MCF 10A (cell line): Measurements from ENCODE around the gene SH3PXD2B. TPM values are rescaled to one million over a fixed set of nuclear protein-coding genes. Genes with fewer than 3 reads are reported as not detected.

Experiments used
- BruUV-seq: library from RNA; stranded (reverse); fragments of 400-500 nt; replicated peaks from 2 replicates; lab custom pipeline; 2021; lab: Mats Ljungman, UMichigan
- CTCF ChIA-PET: fragments of 300-600 bp; sonication (Branson Sonifier 250); formaldehyde crosslinking; extraction: SDS; loops from one replicate; lab custom pipeline; 2021; ENCODE audit warnings: antibody characterized with exemption, inconsistent platforms; lab: Yijun Ruan, JAX
- POLR2A ChIA-PET: fragments of 300-600, 350-650 bp; sonication (Branson Sonifier 250); formaldehyde crosslinking; extraction: SDS; loops from one replicate; lab custom pipeline; 2020; ENCODE audit warnings: antibody characterized with exemption, inconsistent platforms; lab: Yijun Ruan, JAX
- DNase-seq: peaks from one replicate; pipeline ENCODE4 v3.0.0-alpha.2; 2018; ENCODE audit not compliant: unreplicated experiment
- H3K27ac Mint-ChIP-seq: one replicate; pipeline ENCODE4 v1.8.0; 2022; ENCODE audit warnings: mild to moderate bottlenecking, low read depth, mixed read lengths; ENCODE audit not compliant: unreplicated experiment
- H3K27me3 Mint-ChIP-seq: one replicate; pipeline ENCODE4 v1.8.0; 2022; ENCODE audit warnings: mixed read lengths; ENCODE audit not compliant: insufficient read depth, unreplicated experiment
- H3K36me3 Mint-ChIP-seq: one replicate; pipeline ENCODE4 v1.8.0; 2022; ENCODE audit warnings: mild to moderate bottlenecking, moderate library complexity, mixed read lengths; ENCODE audit not compliant: insufficient read depth, unreplicated experiment
- H3K4me1 Mint-ChIP-seq: one replicate; pipeline ENCODE4 v1.8.0; 2022; ENCODE audit warnings: mixed read lengths; ENCODE audit not compliant: insufficient read depth, unreplicated experiment
- H3K4me3 Mint-ChIP-seq: one replicate; pipeline ENCODE4 v1.8.0; 2022; ENCODE audit warnings: mild to moderate bottlenecking, moderate library complexity, mixed read lengths; ENCODE audit not compliant: unreplicated experiment
- H3K9me3 Mint-ChIP-seq: one replicate; pipeline ENCODE4 v1.8.0; 2022; ENCODE audit warnings: mixed read lengths; ENCODE audit not compliant: unreplicated experiment
- CTCF ChIP-seq: fragments of 200-600 bp; IDR thresholded peaks from one replicate; pipeline ENCODE4 v1.8.0; 2022; ENCODE audit warnings: antibody characterized with exemption, mild to moderate bottlenecking; ENCODE audit not compliant: unreplicated experiment
- intact Hi-C: fragments of 100-400 bp; cut with micrococcal nuclease; formaldehyde crosslinking; loops from 2 replicates; pipeline ENCODE4 v1.14.1; 2022
- total RNA-seq: library from RNA; stranded (reverse); gene quantifications from 2 replicates; pipeline ENCODE4 v1.2.3, GENCODE V29; 2022

The SH3PXD2B gene
- total RNA-seq, 1 experiment from 2014 or later: 34.1 TPM

- no TSS peak for BruUV-seq
- POLR2A ChIA-PET: interaction anchor here (0.6 to 4.4 kb wide), 16 partner anchors 8 to 284 kb away, joined by 3 to 42 read pairs (median 4); partner anchors contain the start of genes FBXW11 and STK10
- intact Hi-C loops: no loop called here
- CTCF ChIA-PET: interaction anchor here (0.6 to 4.6 kb wide), 11 partner anchors 10 to 415 kb away, joined by 3 to 24 read pairs (median 3); partner anchors contain the start of gene STK10
- peaks cover 8% of the 10 kb centered on the region for H3K36me3 Mint-ChIP-seq
- no peaks in the 10 kb centered on the region for H3K9me3 Mint-ChIP-seq
- peak overlapping the region; percentile 95 for H3K4me3 Mint-ChIP-seq
- peak overlapping the region; percentile 97 for H3K27ac Mint-ChIP-seq
- H3K27me3 Mint-ChIP-seq: no peaks in the 10 kb centered on the region
- H3K4me1 Mint-ChIP-seq: peaks cover 38% of the 10 kb centered on the region
- TF ChIP-seq CTCF: no peak
- DNase-seq: peak; percentile 85
These were observed 173.4 kb downstream of the SH3PXD2B start for GRCh38 chr5:172280929-172281328.

- intact Hi-C loops: no loop called here
- no peak for DNase-seq
- Mint-ChIP-seq H3K4me3 (no peak overlapping the region), H3K4me1 (peaks cover 44% of the 10 kb centered on the region), H3K9me3 (no peaks in the 10 kb centered on the region), H3K27ac (no peak overlapping the region), H3K27me3 (no peaks in the 10 kb centered on the region), H3K36me3 (peaks cover 8% of the 10 kb centered on the region)
- ChIA-PET CTCF (interaction anchor here (0.6 to 4.6 kb wide), 10 partner anchors 9 to 343 kb away, joined by 3 to 24 read pairs (median 4); partner anchors contain the start of gene STK10), POLR2A (interaction anchor here (0.6 to 4.4 kb wide), 8 partner anchors 7 to 487 kb away, joined by 3 to 42 read pairs (median 23); partner anchors contain the start of genes FBXW11 and STK10)
- BruUV-seq: no TSS peak
- no peak for TF ChIP-seq CTCF
These were observed 174.0 kb downstream of the SH3PXD2B start for GRCh38 chr5:172280317-172280716.

- TF ChIP-seq CTCF: no peak
- POLR2A ChIA-PET: interaction anchor here (1.0 to 1.1 kb wide), 4 partner anchors 11 to 376 kb away, joined by 3 to 4 read pairs (median 3); partner anchors contain the start of gene FBXW11
- Mint-ChIP-seq H3K27ac (no peak overlapping the region), H3K27me3 (no peaks in the 10 kb centered on the region), H3K36me3 (peaks cover 19% of the 10 kb centered on the region), H3K4me3 (no peak overlapping the region), H3K9me3 (peaks cover 7% of the 10 kb centered on the region), H3K4me1 (peaks cover 45% of the 10 kb centered on the region)
- no peak for DNase-seq
- intact Hi-C loops: no loop called here
- BruUV-seq: no TSS peak
- CTCF ChIA-PET: no interaction called here
These were observed 176.0 kb downstream of the SH3PXD2B start for GRCh38 chr5:172278356-172278755.

- no peak for TF ChIP-seq CTCF
- CTCF ChIA-PET: interaction anchor here (0.5 to 1.6 kb wide), 6 partner anchors 9 to 268 kb away, joined by 3 to 5 read pairs (median 3); no protein-coding TSS in a partner anchor
- Mint-ChIP-seq H3K4me1 (peaks cover 35% of the 10 kb centered on the region), H3K27me3 (no peaks in the 10 kb centered on the region), H3K9me3 (peaks cover 7% of the 10 kb centered on the region), H3K36me3 (peaks cover 20% of the 10 kb centered on the region), H3K4me3 (no peak overlapping the region), H3K27ac (peak overlapping the region; percentile 58)
- intact Hi-C loops: no loop called here
- peak; percentile 76 for DNase-seq
- BruUV-seq: no TSS peak
- POLR2A ChIA-PET: interaction anchor here (0.6 to 2.3 kb wide), 8 partner anchors 9 to 888 kb away, joined by 3 to 9 read pairs (median 3); partner anchors contain the start of genes FBXW11 and NPM1
These were observed 178.1 kb downstream of the SH3PXD2B start for GRCh38 chr5:172276214-172276613.

Other genes with a start within 250 kb of the SH3PXD2B start
- gene UBTD2, start 170.8 kb downstream of the SH3PXD2B start, total RNA-seq: 23.3 and 24.1 TPM in 2 replicates
- 4.8 and 7.6 TPM in 2 replicates for gene NEURL1B, start 186.7 kb upstream of the SH3PXD2B start, total RNA-seq